H9 (cell line): Measurements from ENCODE around the gene CCDC137. TPM values are rescaled to one million over a fixed set of nuclear protein-coding genes. Genes with fewer than 3 reads are reported as not detected.

Experiments used
- DNase-seq: peaks from one replicate; pipeline ENCODE4 v3.0.0-alpha.2; 2017
- H2AFZ ChIP-seq: one replicate; pipeline ENCODE4 v1.6.1; 2013; ENCODE audit warnings: mild to moderate bottlenecking, low read length, control low read depth, moderate library complexity
- H2AK5ac ChIP-seq: 2 replicates; pipeline ENCODE4 v1.6.1; 2013; ENCODE audit warnings: low read length, control low read depth, mixed read lengths; ENCODE audit not compliant: insufficient read length
- H2BK120ac ChIP-seq: one replicate; pipeline ENCODE4 v1.6.1; 2013; ENCODE audit warnings: low read depth, mild to moderate bottlenecking, low read length, control low read depth, inconsistent platforms; ENCODE audit not compliant: poor library complexity, severe bottlenecking
- H2BK12ac ChIP-seq: 2 replicates; pipeline ENCODE4 v1.6.1; 2013; ENCODE audit warnings: low read length, control low read depth, mixed read lengths, low read depth; ENCODE audit not compliant: insufficient read length
- H2BK15ac ChIP-seq: 2 replicates; pipeline ENCODE4 v1.6.1; 2013; ENCODE audit warnings: low read depth, low read length, control low read depth
- H2BK20ac ChIP-seq: one replicate; pipeline ENCODE4 v1.6.1; 2013; ENCODE audit warnings: low read depth, mild to moderate bottlenecking, low read length, control low read depth, inconsistent platforms; ENCODE audit not compliant: poor library complexity, severe bottlenecking
- H2BK5ac ChIP-seq: 2 replicates; pipeline ENCODE4 v1.6.1; 2013; ENCODE audit warnings: low read length, control low read depth, mixed read lengths; ENCODE audit not compliant: insufficient read length
- H3K14ac ChIP-seq: 2 replicates; pipeline ENCODE4 v1.6.1; 2013; ENCODE audit warnings: low read length, control low read depth; ENCODE audit not compliant: insufficient read depth
- H3K18ac ChIP-seq: 2 replicates; pipeline ENCODE4 v1.6.1; 2013; ENCODE audit warnings: low read depth, mild to moderate bottlenecking, mixed read lengths, low read length, control low read depth; ENCODE audit not compliant: insufficient read length
- H3K23ac ChIP-seq: 2 replicates; pipeline ENCODE4 v1.6.1; 2013; ENCODE audit warnings: low read length, control low read depth, mixed read lengths, low read depth; ENCODE audit not compliant: insufficient read length
- H3K23me2 ChIP-seq: 2 replicates; pipeline ENCODE4 v1.6.1; 2013; ENCODE audit warnings: low read depth, mild to moderate bottlenecking, mixed read lengths, low read length, control low read depth; ENCODE audit not compliant: insufficient read length, poor library complexity, severe bottlenecking
- H3K27ac ChIP-seq: 2 replicates; pipeline ENCODE4 v1.5.1; 2013; ENCODE audit warnings: low read length, control low read depth, mixed read lengths, low read depth; ENCODE audit not compliant: insufficient read length
- H3K27me3 ChIP-seq: 2 replicates; pipeline ENCODE4 v1.6.1; 2013; ENCODE audit warnings: low read length, control low read depth, inconsistent platforms; ENCODE audit not compliant: insufficient read depth
- H3K4ac ChIP-seq: 2 replicates; pipeline ENCODE4 v1.6.1; 2013; ENCODE audit warnings: low read depth, mild to moderate bottlenecking, control low read depth, inconsistent platforms, low read length, moderate library complexity
- H3K4me1 ChIP-seq: 2 replicates; pipeline ENCODE4 v1.6.1; 2013; ENCODE audit warnings: low read length, control low read depth, inconsistent platforms; ENCODE audit not compliant: insufficient read depth
- H3K4me2 ChIP-seq: 2 replicates; pipeline ENCODE4 v1.6.1; 2013; ENCODE audit warnings: low read length, control low read depth, mixed read lengths; ENCODE audit not compliant: insufficient read length, insufficient read depth
- H3K56ac ChIP-seq: 2 replicates; pipeline ENCODE4 v1.6.1; 2013; ENCODE audit warnings: low read depth, mild to moderate bottlenecking, mixed read lengths, low read length, control low read depth; ENCODE audit not compliant: insufficient read length
- H3K79me1 ChIP-seq: 2 replicates; pipeline ENCODE4 v1.6.1; 2013; ENCODE audit warnings: low read depth, mild to moderate bottlenecking, moderate library complexity, low read length, control low read depth, inconsistent platforms; ENCODE audit not compliant: insufficient read depth, poor library complexity, severe bottlenecking
- H3K79me2 ChIP-seq: 2 replicates; pipeline ENCODE4 v1.6.1; 2013; ENCODE audit warnings: low read length, control low read depth, inconsistent platforms; ENCODE audit not compliant: insufficient read depth
- H3K9ac ChIP-seq: 2 replicates; pipeline ENCODE4 v1.6.1; 2013; ENCODE audit warnings: low read length, control low read depth, mixed read lengths; ENCODE audit not compliant: insufficient read length; ENCODE audit errors: extremely low read depth
- H3K9me3 ChIP-seq: one replicate; pipeline ENCODE4 v1.6.1; 2013; ENCODE audit warnings: low read depth, low read length, inconsistent platforms; ENCODE audit not compliant: control insufficient read depth
- H3T11ph ChIP-seq: one replicate; pipeline ENCODE4 v1.6.1; 2013; ENCODE audit warnings: mild to moderate bottlenecking, low read length, control low read depth, inconsistent platforms
- H4K20me1 ChIP-seq: one replicate; pipeline ENCODE4 v1.6.1; 2013; ENCODE audit not compliant: control insufficient read depth, insufficient read length, insufficient read depth
- H4K5ac ChIP-seq: 2 replicates; pipeline ENCODE4 v1.6.1; 2013; ENCODE audit warnings: low read depth, mild to moderate bottlenecking, mixed read lengths, low read length, control low read depth; ENCODE audit not compliant: insufficient read length
- H4K8ac ChIP-seq: replicated peaks from 2 replicates; pipeline ENCODE4 v1.6.1; 2013; ENCODE audit warnings: low read length, control low read depth, mixed read lengths, low read depth; ENCODE audit not compliant: insufficient read length
- H4K91ac ChIP-seq: 2 replicates; pipeline ENCODE4 v1.6.1; 2013; ENCODE audit warnings: low read depth, mild to moderate bottlenecking, moderate library complexity, mixed read lengths, low read length, control low read depth; ENCODE audit not compliant: insufficient read length
- H3K27ac Mint-ChIP-seq, 3 experiments: 2 replicates in 2 of 3; 3 replicates in 1 of 3; pipeline ENCODE4 v1.8.0; 2020 to 2021; ENCODE audit warnings: mixed read lengths in 3 of 3, mild to moderate bottlenecking in 1 of 3, moderate library complexity in 1 of 3
- H3K27me3 Mint-ChIP-seq: 2 replicates; pipeline ENCODE4 v1.8.0; 2021; ENCODE audit warnings: low read depth, mild to moderate bottlenecking, moderate library complexity, mixed read lengths
- H3K36me3 Mint-ChIP-seq, 3 experiments: 2 replicates in 2 of 3; 3 replicates in 1 of 3; pipeline ENCODE4 v1.8.0; 2020 to 2021; ENCODE audit warnings: low read depth in 3 of 3, mixed read lengths in 3 of 3; ENCODE audit not compliant: insufficient read depth in 1 of 3
- H3K4me1 Mint-ChIP-seq, 2 experiments: 2 replicates each; pipeline ENCODE4 v1.8.0; 2020; ENCODE audit warnings: mixed read lengths in 2 of 2
- H3K4me3 Mint-ChIP-seq, 2 experiments: 2 replicates in 1 of 2; 3 replicates in 1 of 2; pipeline ENCODE4 v1.8.0; 2020 to 2021; ENCODE audit warnings: mild to moderate bottlenecking in 2 of 2, mixed read lengths in 2 of 2, moderate library complexity in 1 of 2
- H3K9me3 Mint-ChIP-seq, 2 experiments: 2 replicates in 1 of 2; 3 replicates in 1 of 2; pipeline ENCODE4 v1.8.0; 2020; ENCODE audit warnings: mild to moderate bottlenecking in 2 of 2, mixed read lengths in 2 of 2, moderate library complexity in 1 of 2
- CTCF ChIP-seq: fragments of 200-600 bp; sonication (generic); conservative IDR thresholded peaks from 3 replicates; pipeline ENCODE4 v1.8.0; 2021; ENCODE audit warnings: antibody characterized with exemption, mild to moderate bottlenecking
- WGBS: extraction: QIAGEN DNeasy Blood & Tissue Kit; methylation state at CpG from one replicate; pipeline ENCODE4 v1.1.7; 2013; ENCODE audit warnings: missing lambda C conversion rate, low lambda C conversion rate, mixed read lengths; ENCODE audit not compliant: insufficient read length; ENCODE audit errors: extremely low coverage; 5-methylcytosine and 5-hydroxymethylcytosine counted together
- total RNA-seq: library from RNA; stranded (reverse); gene quantifications from 2 replicates; pipeline ENCODE4 v1.2.1, GENCODE V29; 2021

The CCDC137 gene
- total RNA-seq, 1 experiment from 2014 or later = 60.8 TPM

GRCh38 chr17:81702934-81703746 is 36.6 kb downstream of the CCDC137 start, which contains the start of gene MRPL12:
Gene MRPL12 (plus strand): TSS chr17:81703367. CDS start chr17:81703502, 135 bp downstream.
- no peak within 1 kb of the TSS for H3K4ac ChIP-seq
- H2BK15ac ChIP-seq = no peak within 1 kb of the TSS; the same call in 1 of the 2 replicates
- H3K4me2 ChIP-seq = peak within 1 kb of the TSS; percentile 84
- peak within 1 kb of the TSS; percentile 97 for H3K9ac ChIP-seq
- H3K4me3 Mint-ChIP-seq = peak within 1 kb of the TSS; percentile 93 to 98
- no peak within 1 kb of the TSS for H4K5ac ChIP-seq
- no peak within 1 kb of the TSS for H2AK5ac ChIP-seq
- peak within 1 kb of the TSS; percentile 93 for H3K18ac ChIP-seq
- peaks cover 8% of the 10 kb centered on the region; the same call in 1 of the 2 replicates for H3K79me2 ChIP-seq
- H3K56ac ChIP-seq = no peak within 1 kb of the TSS
- no peak within 1 kb of the TSS for H3K23ac ChIP-seq
- H3K27ac Mint-ChIP-seq = peak within 1 kb of the TSS; percentile 94 to 99 (median 99)
- no peak within 1 kb of the TSS for H2BK120ac ChIP-seq
- peaks cover 8% of the 10 kb centered on the region for H3K79me1 ChIP-seq
- TF ChIP-seq CTCF = no peak
- H3K9me3 Mint-ChIP-seq = no peaks in the 10 kb centered on the region
- peaks cover 19% of the 10 kb centered on the region for H3K23me2 ChIP-seq
- peaks cover 4 to 17% of the 10 kb centered on the region in 2 experiments for H3K4me1 Mint-ChIP-seq
- no peak within 1 kb of the TSS for H4K8ac ChIP-seq
- peak; percentile 95 for DNase-seq
- H3K27me3 ChIP-seq = no peaks in the 10 kb centered on the region
- no peak within 1 kb of the TSS for H2BK12ac ChIP-seq
- H3K14ac ChIP-seq = peak within 1 kb of the TSS; percentile 91
- H3K27me3 Mint-ChIP-seq = no peaks in the 10 kb centered on the region; the same call in 1 of the 2 replicates
- no peak within 1 kb of the TSS for H3K27ac ChIP-seq
- H2BK20ac ChIP-seq = no peak within 1 kb of the TSS
- no CpG with 5 or more reads among the region's 102 CpGs for WGBS
- H3K4me1 ChIP-seq = 0 out of 2 replicates have a peak, but pooled peaks cover 4% of the 10 kb centered on the region
- no peaks in the 10 kb centered on the region for H3K9me3 ChIP-seq
- no peak within 1 kb of the TSS for H3T11ph ChIP-seq
- H4K20me1 ChIP-seq = no peaks in the 10 kb centered on the region
- H3K36me3 Mint-ChIP-seq = peaks cover 34 to 69% (median 55%) of the 10 kb centered on the region in 3 experiments
- H4K91ac ChIP-seq = peak within 1 kb of the TSS; percentile 89
- no peak within 1 kb of the TSS for H2BK5ac ChIP-seq
- H2AFZ ChIP-seq = no peak within 1 kb of the TSS
